ENCODE measurements around the gene RFC2.

DNA sequence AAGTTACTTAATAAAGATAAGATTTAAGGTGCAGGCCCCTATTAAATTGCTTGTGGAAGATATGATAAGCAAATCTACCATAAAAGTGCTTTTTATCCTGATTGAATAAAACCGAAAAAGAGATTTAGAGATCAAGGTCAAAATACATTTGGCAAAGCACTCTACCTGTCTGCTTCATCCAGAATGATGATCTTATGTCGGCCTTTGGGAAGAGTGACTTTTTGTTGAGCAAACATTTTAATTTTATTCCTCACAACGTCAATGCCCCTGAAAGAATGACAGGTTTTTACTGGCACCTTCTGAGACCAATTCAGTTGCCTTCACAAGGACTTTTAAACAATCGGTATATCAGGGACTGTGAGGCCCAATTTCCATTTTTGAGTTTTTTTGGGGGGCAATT is 7.7 kb downstream of the RFC2 start:
- TF ChIP-seq CTCF (IDR thresholded peaks at IDR 0.05) = no peak
- TF ChIP-seq POLR2A (IDR thresholded peaks at IDR 0.05) = no peak

Data from prostate gland (tissue), 2 donors.